ENCODE results near the gene B3GNT8.
"Not testable (repeated sequence)": the region's sequence is repeated elsewhere in the genome, so short reads cannot be mapped to it uniquely, and the experiment has no call there.

The B3GNT8 gene

GRCh38 chr19:41435936-41436673 is 8.9 kb upstream of the B3GNT8 start:
- DNase-seq: no peak

DNA sequence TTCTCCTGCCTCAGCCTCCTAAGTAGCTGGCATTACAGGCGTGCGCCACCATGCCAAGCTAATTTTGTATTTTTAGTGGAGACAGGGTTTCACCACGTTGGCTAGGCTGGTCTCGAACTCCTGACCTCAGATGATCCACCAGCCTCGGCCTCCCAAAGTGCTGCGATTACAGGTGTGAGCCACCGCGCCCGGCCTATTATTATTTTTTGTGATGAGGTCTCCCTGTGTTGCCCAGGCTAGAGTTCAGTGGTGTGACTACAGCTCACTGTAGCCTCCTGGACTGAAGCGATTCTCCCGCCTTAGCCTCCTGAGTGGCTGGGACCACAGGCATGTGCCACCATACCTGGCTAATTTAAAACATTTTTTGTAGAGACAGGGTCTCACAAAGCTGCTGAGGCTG is 8.2 kb upstream of the B3GNT8 start:
- not testable (repeated sequence) for DNase-seq

DNA sequence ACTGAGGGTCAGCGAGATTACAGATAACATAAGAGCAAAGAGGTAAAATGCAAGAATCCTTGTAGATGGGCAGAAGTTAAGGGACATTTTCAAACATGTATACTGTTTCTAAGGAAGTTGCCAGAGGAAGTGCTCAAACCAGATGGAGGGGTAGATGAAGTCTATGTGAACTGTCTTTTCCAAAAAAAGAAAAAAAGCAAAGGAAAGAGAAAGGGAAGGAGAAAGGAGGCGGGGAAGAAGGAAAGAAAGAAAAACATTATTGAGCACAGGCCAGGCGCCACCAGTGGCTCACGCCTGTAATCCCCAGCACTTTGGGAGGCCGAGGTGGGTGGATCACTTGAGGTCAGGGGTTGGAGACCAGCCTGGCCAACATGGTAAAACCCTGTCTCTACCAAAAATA is 7.3 kb upstream of the B3GNT8 start:
- no peak for DNase-seq

- no peak for DNase-seq
Observed at GRCh38 chr19:41433171-41433570, 6.0 kb upstream of the B3GNT8 start.

- no peak for DNase-seq
Observed at GRCh38 chr19:41431426-41432386, 4.5 kb upstream of the B3GNT8 start.

GRCh38 chr19:41430922-41431321 is 3.7 kb upstream of the B3GNT8 start:
- no peak for DNase-seq

- no peak for DNase-seq
Observed at GRCh38 chr19:41428481-41428859, 1.3 kb upstream of the B3GNT8 start.

DNA sequence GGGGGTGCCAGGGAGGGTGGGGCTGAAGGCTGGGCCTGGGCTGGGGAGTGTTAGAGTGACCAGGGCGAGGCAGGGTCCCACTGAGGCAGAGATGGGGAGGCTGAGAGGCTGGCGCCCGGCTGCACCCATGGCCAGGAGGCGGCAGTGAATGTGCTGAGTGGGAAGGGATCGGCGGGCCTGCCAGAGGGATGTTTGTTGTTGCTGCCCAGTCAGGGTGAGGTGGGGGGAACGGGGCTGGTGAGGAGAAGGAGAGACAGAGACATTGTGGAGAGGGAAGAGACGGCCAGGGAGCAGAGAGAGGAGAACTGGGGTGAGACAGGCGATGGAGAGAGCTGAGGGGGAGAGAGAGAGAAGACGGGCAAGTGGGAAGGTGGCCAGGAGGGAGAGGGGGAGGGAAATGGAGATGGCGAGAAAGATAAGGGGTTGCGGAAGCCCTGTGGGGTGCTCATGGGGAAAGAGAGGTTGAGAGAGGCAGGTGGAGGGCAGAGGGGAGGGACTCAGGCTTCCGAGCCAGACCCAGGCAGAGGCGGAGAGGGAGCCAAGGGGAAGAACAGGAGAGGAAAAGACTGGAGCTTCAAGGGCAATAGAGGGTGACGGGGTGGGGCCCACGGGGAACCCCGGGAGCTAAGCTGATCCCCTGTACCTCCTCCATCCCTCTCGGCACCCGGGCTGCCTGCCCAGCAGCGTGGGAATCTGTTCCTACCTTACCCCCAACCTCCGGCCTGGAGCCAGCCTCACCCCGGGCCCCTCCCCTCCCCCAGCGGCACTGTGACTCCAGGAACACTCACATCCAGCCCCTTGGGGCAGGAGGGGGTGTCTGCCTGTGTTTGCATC is 690 bp upstream of the B3GNT8 start:
- no peak for DNase-seq

GRCh38 chr19:41426116-41426841 is 895 bp downstream of the B3GNT8 start:
- DNase-seq: no peak

DNA sequence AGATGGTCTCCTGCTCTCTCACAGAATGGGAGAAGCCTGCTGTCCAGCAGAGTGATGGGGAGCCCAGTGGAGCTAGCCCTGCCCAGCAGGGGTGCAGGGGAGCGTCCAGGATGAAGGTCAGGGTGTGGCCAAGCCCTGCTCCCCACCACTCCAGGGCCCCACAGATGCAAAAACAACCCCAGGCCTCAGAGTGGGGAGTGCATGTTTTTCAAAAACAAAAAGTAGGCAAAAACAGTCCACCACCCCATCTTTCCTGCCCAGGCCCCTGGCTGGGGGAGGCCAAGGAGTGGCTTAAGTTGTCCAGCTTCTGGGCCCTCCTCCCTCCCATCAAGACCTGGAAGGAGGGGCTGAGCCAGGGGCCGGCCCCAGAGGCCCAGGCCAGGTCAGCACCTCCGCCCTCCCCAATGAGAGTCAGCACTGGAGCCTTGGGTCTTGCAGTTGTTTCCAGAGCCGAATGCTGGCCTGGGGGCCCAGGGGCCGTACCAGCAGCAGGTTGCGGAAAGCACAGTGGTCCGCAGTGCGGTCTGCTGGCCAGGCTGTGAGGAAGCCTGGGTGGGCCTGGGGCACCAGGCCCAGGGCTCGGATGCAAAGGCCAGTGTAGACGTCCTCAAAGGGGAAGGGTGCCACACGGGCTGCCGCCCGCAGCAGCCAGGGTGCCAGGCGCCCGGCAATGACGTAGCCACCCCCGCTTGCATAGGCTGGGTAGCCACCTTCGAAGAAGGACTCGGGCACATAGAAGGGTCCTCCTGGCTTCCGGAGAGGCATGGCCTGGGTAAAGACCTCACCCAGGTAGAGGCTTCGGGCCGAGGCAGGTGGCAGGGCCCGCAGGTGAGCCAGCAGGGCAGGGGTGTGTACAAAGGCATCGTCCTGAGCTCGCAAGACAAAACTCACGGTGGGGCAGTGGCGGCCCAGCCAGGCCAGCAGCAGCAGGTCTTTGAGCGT is 1.7 kb downstream of the B3GNT8 start:
- DNase-seq: no peak

DNA sequence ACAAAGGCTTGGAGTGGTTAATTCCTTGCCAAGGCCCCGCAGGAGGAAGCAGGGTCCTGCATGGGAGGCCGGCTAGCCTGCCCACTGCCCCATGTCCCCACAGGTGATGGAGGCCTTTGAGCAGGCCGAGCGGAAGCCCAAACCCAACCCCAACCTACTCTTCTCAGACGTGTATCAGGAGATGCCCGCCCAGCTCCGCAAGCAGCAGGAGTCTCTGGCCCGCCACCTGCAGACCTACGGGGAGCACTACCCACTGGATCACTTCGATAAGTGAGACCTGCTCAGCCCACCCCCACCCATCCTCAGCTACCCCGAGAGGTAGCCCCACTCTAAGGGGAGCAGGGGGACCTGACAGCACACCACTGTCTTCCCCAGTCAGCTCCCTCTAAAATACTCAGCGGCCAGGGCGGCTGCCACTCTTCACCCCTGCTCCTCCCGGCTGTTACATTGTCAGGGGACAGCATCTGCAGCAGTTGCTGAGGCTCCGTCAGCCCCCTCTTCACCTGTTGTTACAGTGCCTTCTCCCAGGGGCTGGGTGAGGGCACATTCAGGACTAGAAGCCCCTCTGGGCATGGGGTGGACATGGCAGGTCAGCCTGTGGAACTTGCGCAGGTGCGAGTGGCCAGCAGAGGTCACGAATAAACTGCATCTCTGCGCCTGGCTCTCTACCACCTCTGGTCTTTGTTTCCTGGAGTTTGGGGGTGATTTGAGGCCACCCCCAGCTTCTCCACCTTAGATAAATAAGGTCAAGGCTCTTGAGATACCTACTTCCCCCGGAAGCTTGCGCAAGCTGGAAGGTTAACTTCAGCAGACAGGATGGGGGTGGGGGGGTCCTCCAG is 2.6 kb downstream of the B3GNT8 start:
- no peak for DNase-seq

GRCh38 chr19:41422955-41423354 is 4.2 kb downstream of the B3GNT8 start:
- no peak for DNase-seq

- no peak for DNase-seq
Observed at GRCh38 chr19:41422456-41422855, 4.7 kb downstream of the B3GNT8 start.

DNA sequence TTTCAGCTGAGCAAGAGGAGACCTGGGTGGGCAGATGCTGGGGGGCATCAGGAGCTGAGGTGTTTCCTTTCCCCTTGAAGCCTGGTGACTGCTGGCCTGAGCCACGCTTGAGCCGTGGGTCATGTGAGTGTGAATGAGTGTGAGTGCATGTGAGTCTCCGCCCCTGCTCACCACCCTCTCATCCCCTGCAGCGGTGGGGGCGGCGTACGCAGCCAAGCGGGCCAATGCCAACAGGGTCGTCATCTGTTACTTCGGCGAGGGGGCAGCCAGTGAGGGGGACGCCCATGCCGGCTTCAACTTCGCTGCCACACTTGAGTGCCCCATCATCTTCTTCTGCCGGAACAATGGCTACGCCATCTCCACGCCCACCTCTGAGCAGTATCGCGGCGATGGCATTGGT is 5.2 kb downstream of the B3GNT8 start:
- no peak for DNase-seq

DNA sequence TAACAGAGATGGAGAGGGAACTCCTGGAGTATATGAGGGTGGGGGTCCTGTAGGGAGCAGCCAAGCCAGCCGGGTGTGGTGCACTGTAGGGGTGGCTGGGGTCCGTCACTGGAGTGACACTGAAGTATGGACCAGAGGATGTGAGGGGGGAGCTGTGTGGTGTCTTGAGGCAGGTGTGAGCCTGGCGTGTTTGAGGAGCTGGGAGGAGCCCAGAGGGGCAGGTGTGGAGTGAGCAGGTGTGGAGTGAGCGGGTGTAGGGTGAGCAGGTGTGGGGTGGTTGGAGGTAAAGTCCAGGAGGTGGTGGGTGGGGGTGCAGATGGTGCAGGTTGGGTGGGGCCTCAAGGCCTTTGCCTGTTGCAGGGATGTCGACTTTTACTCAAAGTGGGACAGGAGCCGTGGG is 5.9 kb downstream of the B3GNT8 start:
- DNase-seq: peak; percentile 44

- no peak for DNase-seq
Observed at GRCh38 chr19:41420101-41420880, 6.9 kb downstream of the B3GNT8 start.

DNA sequence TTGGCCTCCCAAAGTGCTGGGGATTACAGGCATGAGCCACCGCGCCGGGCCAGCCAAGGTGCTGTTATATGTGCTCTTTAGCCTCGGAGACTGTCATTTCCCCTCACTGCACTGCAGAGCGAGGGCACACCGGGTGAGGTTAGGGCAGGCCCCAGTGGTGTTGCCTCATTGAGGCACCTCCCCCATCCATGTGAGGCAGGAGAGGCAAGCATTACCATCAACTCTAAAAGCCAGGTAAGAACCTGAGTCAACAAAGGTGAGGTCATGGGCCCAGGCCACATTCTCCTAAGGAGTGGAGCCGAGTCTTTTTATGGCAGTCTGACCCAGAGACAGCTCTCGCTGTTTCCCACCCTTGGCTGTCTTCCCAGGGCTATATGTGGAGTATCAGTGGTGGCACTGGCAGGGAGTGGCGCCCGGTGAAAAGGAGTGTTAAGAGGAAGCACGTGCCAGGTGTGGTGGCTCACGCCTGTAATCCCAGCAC is 10.9 kb downstream of the B3GNT8 start:
- no peak for DNase-seq

DNA sequence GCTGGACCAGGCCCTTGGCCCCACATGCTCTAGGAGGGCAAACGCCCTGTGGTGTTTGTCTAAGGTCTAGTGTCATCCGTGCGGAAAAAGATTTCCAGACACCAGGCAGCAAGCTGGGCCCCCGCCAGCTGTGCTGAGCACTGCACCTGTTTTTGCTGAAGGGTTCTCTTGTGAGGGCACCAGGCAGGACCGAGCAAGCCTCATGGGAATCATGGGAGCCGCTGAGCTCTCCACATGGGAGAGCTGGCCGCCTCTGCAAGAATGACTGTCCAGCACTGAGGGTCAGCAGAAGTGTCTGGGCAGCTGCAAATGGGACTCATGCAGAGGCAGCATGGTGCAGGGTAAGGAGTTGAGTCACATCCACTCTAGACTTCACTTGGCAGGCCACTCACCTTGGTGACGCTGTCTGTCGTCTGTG is 12.0 kb downstream of the B3GNT8 start:
- no peak for DNase-seq

- no peak for DNase-seq
Observed at GRCh38 chr19:41414461-41414860, 12.7 kb downstream of the B3GNT8 start.

Data from NCI-H1417 treated with DMSO at 0.1 percent for 48 hours (cell line).